Measurements from ENCODE around the gene ZFR2. TPM values are rescaled to one million over a fixed set of nuclear protein-coding genes. Genes with fewer than 3 reads are reported as not detected.

The ZFR2 gene
- total and polyA plus RNA-seq, 2 of the 8 experiments (the other 6 are each of a cell fraction or from before 2014, with no cell fraction given): 14.5 to 28.4 TPM

DNA sequence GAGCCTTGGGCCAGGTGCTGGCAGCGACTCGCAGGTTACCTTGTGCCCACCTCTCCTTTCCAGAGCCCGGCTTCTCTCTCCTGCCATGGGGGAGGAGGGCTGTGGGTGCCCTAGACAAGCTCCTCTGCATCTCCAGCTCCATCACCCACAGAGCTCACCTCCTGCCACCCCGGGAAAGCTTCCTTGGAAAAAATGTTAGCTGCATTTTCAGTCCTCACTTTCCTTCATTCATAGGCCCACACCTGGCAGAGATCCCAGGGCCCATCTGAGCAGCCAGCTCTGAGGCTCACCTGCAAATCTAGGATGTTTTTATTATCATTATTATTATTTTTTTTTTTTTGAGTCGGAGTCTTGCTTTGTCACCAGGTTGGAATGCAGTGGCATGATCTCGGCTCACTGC is 36.8 kb downstream of the ZFR2 start:
- Histone ChIP-seq H3K4me2 (ENCODE audit: insufficient read depth in 1 of 2, low read depth in 2 of 2, low read length in 2 of 2) (no peak overlapping the region), H2AFZ (ENCODE audit: low read length) (no peak overlapping the region), H3K79me1 (ENCODE audit: low read depth, low read length) (no peaks in the 10 kb centered on the region), H4K20me1 (replicated peaks in 1 of 2; ENCODE audit: control insufficient read depth in 1 of 2, insufficient read depth in 2 of 2, low read length in 2 of 2) (peaks cover 0 to 3% of the 10 kb centered on the region in 2 experiments), H2AK5ac (ENCODE audit: low read depth, low read length) (no peak overlapping the region), H3K79me2 (ENCODE audit: control insufficient read depth in 1 of 2, insufficient read depth in 2 of 2, low read length in 2 of 2) (no peaks in the 10 kb centered on the region), H3K4me3 (ENCODE audit: extremely low read depth in 1 of 4, insufficient read depth in 2 of 4, low read depth in 3 of 4, low read length in 4 of 4) (no peak overlapping the region), H2BK5ac (ENCODE audit: low read depth, low read length) (no peak overlapping the region), H4K5ac (ENCODE audit: insufficient read length, low read depth, low read length) (no peak overlapping the region), H3K18ac (ENCODE audit: extremely low read depth, low read length) (no peak overlapping the region), H3K4me1 (replicated peaks in 1 of 4; ENCODE audit: control insufficient read depth in 3 of 4, insufficient read depth in 4 of 4, low read length in 3 of 4) (no peaks in the 10 kb centered on the region), H3K23me2 (ENCODE audit: low read depth, low read length) (peaks cover 2% of the 10 kb centered on the region; the same call in 1 of the 2 replicates), H3K27ac (ENCODE audit: low read depth, low read length) (no peak overlapping the region), H3K4ac (replicated peaks; ENCODE audit: insufficient read length, low read depth, low read length) (no peak overlapping the region), H2BK120ac (replicated peaks; ENCODE audit: low read depth, low read length) (no peak overlapping the region), H4K91ac (replicated peaks; ENCODE audit: insufficient read length, low read length) (no peak overlapping the region), H3K9ac (replicated peaks in 1 of 4; ENCODE audit: extremely low read depth in 1 of 4, low read depth in 3 of 4, low read length in 3 of 4) (no peak overlapping the region), H2BK20ac (ENCODE audit: low read length) (no peak overlapping the region), H3K36me3 (ENCODE audit: control insufficient read depth in 2 of 4, insufficient read depth in 4 of 4, low read length in 3 of 4) (no peaks in the 10 kb centered on the region), H3K27me3 (replicated peaks in 1 of 4; ENCODE audit: control insufficient read depth in 3 of 4, extremely low read depth in 1 of 4, insufficient read depth in 3 of 4, low read length in 3 of 4) (no peaks in the 10 kb centered on the region; a peak in 1 of 7 replicates), H2BK12ac (ENCODE audit: low read depth, low read length) (no peak overlapping the region), H3K14ac (ENCODE audit: insufficient read length) (no peak overlapping the region), H2BK15ac (ENCODE audit: low read length) (no peak overlapping the region), H3K56ac (replicated peaks; ENCODE audit: insufficient read length, low read depth, low read length) (no peak overlapping the region), H4K8ac (ENCODE audit: extremely low read depth, insufficient read depth, low read length) (no peak overlapping the region), H3K23ac (ENCODE audit: insufficient read length) (no peak overlapping the region), H3K9me3 (ENCODE audit: insufficient read depth in 2 of 2, low read depth in 1 of 2, low read length in 1 of 2) (no peaks in the 10 kb centered on the region)
- FAIRE-seq: no peak
- 89% methylated on average over 6 of the region's 6 CpGs; no CpG with 5 or more reads in 1 of the 2 experiments for WGBS, 2 experiments (ENCODE audit: extremely low coverage in 1 of 2, insufficient coverage in 1 of 2, insufficient read length in 1 of 2, insufficient replicate concordance in 2 of 2, low coverage in 1 of 2, low lambda C conversion rate in 2 of 2, missing lambda C conversion rate in 1 of 2)
- TF ChIP-seq JUN (IDR thresholded peaks at IDR 0.05; ENCODE audit: low read depth, low read length): no peak
- TF ChIP-seq SIRT6 (IDR thresholded peaks at IDR 0.05; ENCODE audit: low read length): no peak
- no peak for TF ChIP-seq BCL11A (IDR thresholded peaks at IDR 0.05; ENCODE audit: low read depth in 2 of 2, low read length in 2 of 2)
- no peak for TF ChIP-seq HDAC2 (IDR thresholded peaks at IDR 0.05; ENCODE audit: borderline replicate concordance in 1 of 2, low read depth in 2 of 2, low read length in 2 of 2)
- no peak for TF ChIP-seq CEBPB (IDR thresholded peaks at IDR 0.05; ENCODE audit: low read depth, low read length)
- TF ChIP-seq TAF7 (optimal IDR thresholded peaks at IDR 0.05; ENCODE audit: borderline replicate concordance, low read depth, low read length): no peak
- TF ChIP-seq RNF2 (IDR thresholded peaks at IDR 0.05; ENCODE audit: borderline replicate concordance, low read depth, low read length, missing control alignments, poor library complexity, severe bottlenecking): no peak
- no peak for TF ChIP-seq SP1 (IDR thresholded peaks at IDR 0.05; ENCODE audit: low read depth, low read length)
- TF ChIP-seq CHD1 (IDR thresholded peaks at IDR 0.05; ENCODE audit: low read depth, low read length): no peak
- ChIA-PET CTCF (ENCODE audit: partially characterized antibody) (interaction anchor here (0.6 to 2.8 kb wide), 8 partner anchors 10 to 123 kb away, joined by 3 to 14 read pairs (median 4); no protein-coding TSS in a partner anchor), POLR2A (ENCODE audit: partially characterized antibody) (interaction anchor here (0.5 to 1.4 kb wide), 6 partner anchors 49 to 480 kb away, joined by 3 to 5 read pairs (median 3); partner anchors contain the start of genes ATCAY and EEF2)
- DNase-seq (ENCODE audit: low read depth in 1 of 2, low spot score in 2 of 2): no peak

Data from H1 (cell line).